PC-3 (cell line): ENCODE data around the gene GIPC2.

ENCODE experiments used
- EZH2 ChIP-seq: fragments of 300-600 bp; sonication (generic); IDR thresholded peaks from one replicate; pipeline ENCODE4 v1.6.1; 2017; ENCODE audit warnings: antibody characterized with exemption, mild to moderate bottlenecking, low read length; ENCODE audit not compliant: unreplicated experiment
- TF ChIP-seq, protein P1 (sequence below): fragments of 300-600 bp; sonication (generic); conservative IDR thresholded peaks from 2 replicates; pipeline ENCODE4 v1.5.1; 2017; ENCODE audit warnings: antibody characterized with exemption, low read depth, mild to moderate bottlenecking, low read length

- TF ChIP-seq, protein P1, sequence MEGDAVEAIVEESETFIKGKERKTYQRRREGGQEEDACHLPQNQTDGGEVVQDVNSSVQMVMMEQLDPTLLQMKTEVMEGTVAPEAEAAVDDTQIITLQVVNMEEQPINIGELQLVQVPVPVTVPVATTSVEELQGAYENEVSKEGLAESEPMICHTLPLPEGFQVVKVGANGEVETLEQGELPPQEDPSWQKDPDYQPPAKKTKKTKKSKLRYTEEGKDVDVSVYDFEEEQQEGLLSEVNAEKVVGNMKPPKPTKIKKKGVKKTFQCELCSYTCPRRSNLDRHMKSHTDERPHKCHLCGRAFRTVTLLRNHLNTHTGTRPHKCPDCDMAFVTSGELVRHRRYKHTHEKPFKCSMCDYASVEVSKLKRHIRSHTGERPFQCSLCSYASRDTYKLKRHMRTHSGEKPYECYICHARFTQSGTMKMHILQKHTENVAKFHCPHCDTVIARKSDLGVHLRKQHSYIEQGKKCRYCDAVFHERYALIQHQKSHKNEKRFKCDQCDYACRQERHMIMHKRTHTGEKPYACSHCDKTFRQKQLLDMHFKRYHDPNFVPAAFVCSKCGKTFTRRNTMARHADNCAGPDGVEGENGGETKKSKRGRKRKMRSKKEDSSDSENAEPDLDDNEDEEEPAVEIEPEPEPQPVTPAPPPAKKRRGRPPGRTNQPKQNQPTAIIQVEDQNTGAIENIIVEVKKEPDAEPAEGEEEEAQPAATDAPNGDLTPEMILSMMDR, result no peak
- no peak for TF ChIP-seq EZH2
Observed at GRCh38 chr1:78061825-78062523, 16.2 kb downstream of the GIPC2 start.
